HepG2 (cell line): ENCODE data around the gene RBM47. TPM values are rescaled to one million over a fixed set of nuclear protein-coding genes. Genes with fewer than 3 reads are reported as not detected.

Experiments used
- CAMTA2 ChIP-seq: sonication (generic); formaldehyde crosslinking; IDR thresholded peaks from 2 replicates; pipeline ENCODE4 v1.4.0; 2020; ENCODE audit warnings: mild to moderate bottlenecking, missing genetic modification reagents, borderline replicate concordance
- CBX2 ChIP-seq, 2 experiments: fragments of 200-600 bp in 1 of 2; sonication (generic); formaldehyde crosslinking in 1 of 2; IDR thresholded peaks; 2 replicates each; pipeline versions ENCODE4 v1.7.0 to v1.8.1; 2018 to 2022; ENCODE audit warnings: low read depth in 2 of 2, low read length in 1 of 2, mild to moderate bottlenecking in 1 of 2, missing genetic modification reagents in 1 of 2
- IRX3 ChIP-seq: sonication (generic); formaldehyde crosslinking; IDR thresholded peaks from 2 replicates; pipeline ENCODE4 v1.8.1; 2023; ENCODE audit warnings: mild to moderate bottlenecking, low read depth, missing genetic modification reagents, borderline replicate concordance
- KDM1A ChIP-seq: IDR thresholded peaks from 2 replicates; pipeline ENCODE4 v1.6.1; 2016; ENCODE audit warnings: missing compliant biosample characterization
- NFE2 ChIP-seq: sonication (generic); formaldehyde crosslinking; IDR thresholded peaks from 2 replicates; pipeline ENCODE4 v1.4.0; 2020; ENCODE audit warnings: missing genetic modification reagents
- PHF21A ChIP-seq: sonication (generic); formaldehyde crosslinking; IDR thresholded peaks from 2 replicates; pipeline ENCODE4 v1.5.0; 2020; ENCODE audit warnings: mild to moderate bottlenecking, missing genetic modification reagents
- RXRB ChIP-seq: IDR thresholded peaks from 2 replicates; pipeline ENCODE4 v1.6.1; 2016; ENCODE audit warnings: borderline replicate concordance, missing genetic modification reagents, missing compliant biosample characterization
- SP4 ChIP-seq: sonication (generic); formaldehyde crosslinking; IDR thresholded peaks from 2 replicates; pipeline ENCODE4 v1.8.1; 2023; ENCODE audit warnings: mild to moderate bottlenecking, missing genetic modification reagents
- TARDBP ChIP-seq: sonication (generic); formaldehyde crosslinking; IDR thresholded peaks from 2 replicates; pipeline ENCODE4 v1.8.0; 2022; ENCODE audit warnings: mild to moderate bottlenecking, missing genetic modification reagents
- ZKSCAN8 ChIP-seq: IDR thresholded peaks from 2 replicates; pipeline ENCODE4 v1.6.1; 2016; ENCODE audit warnings: borderline replicate concordance, missing genetic modification reagents, missing compliant biosample characterization
- ZNF549 ChIP-seq: sonication (generic); formaldehyde crosslinking; IDR thresholded peaks from 2 replicates; pipeline ENCODE4 v1.5.0; 2020; ENCODE audit warnings: missing genetic modification reagents
- ZNF619 ChIP-seq: sonication (generic); formaldehyde crosslinking; IDR thresholded peaks from 2 replicates; pipeline ENCODE4 v1.4.0; 2020; ENCODE audit warnings: mild to moderate bottlenecking, missing genetic modification reagents
- ZNF713 ChIP-seq: sonication (generic); formaldehyde crosslinking; IDR thresholded peaks from 2 replicates; pipeline ENCODE4 v1.4.0; 2020; ENCODE audit warnings: mild to moderate bottlenecking, missing genetic modification reagents
- ZNF761 ChIP-seq: sonication (generic); formaldehyde crosslinking; conservative IDR thresholded peaks from 2 replicates; pipeline ENCODE4 v1.4.0; 2020; ENCODE audit warnings: mild to moderate bottlenecking, missing genetic modification reagents
- ZUFSP ChIP-seq: sonication (generic); formaldehyde crosslinking; IDR thresholded peaks from 2 replicates; pipeline ENCODE4 v1.9.0; 2021; ENCODE audit warnings: missing genetic modification reagents, mild to moderate bottlenecking, borderline replicate concordance
- polyA plus RNA-seq, 8 experiments: library from polyadenylated mRNA; depleted of rRNA in 3 of 8; stranded (reverse) in 7 of 8; unstranded in 1 of 8; fragments of >200 nt; fragmentation: Illumina TruSeq in 4 of 8; extraction: Trizol in 4 of 8; gene quantifications; 2 replicates each; pipeline versions ENCODE4 v1.2.1 to v1.2.3, GENCODE V29; 2011 to 2016; ENCODE audit warnings: low read depth in 4 of 8, missing spikeins in 1 of 8, mixed read lengths in 1 of 8; ENCODE audit not compliant: insufficient read depth in 1 of 8
- total RNA-seq, 5 experiments: library from RNA; depleted of rRNA; stranded (reverse); fragments of >200 nt; fragmentation: Illumina TruSeq; extraction: Trizol; gene quantifications; 2 replicates each; pipeline ENCODE4 v1.2.3, GENCODE V29; 2016; ENCODE audit warnings: low read depth in 1 of 5
- TF ChIP-seq, protein P1 (sequence below): sonication (generic); formaldehyde crosslinking; IDR thresholded peaks from 2 replicates; pipeline ENCODE4 v1.5.0; 2020; ENCODE audit warnings: mild to moderate bottlenecking, missing genetic modification reagents
- TF ChIP-seq, protein P2 (sequence below): IDR thresholded peaks from 2 replicates; pipeline ENCODE4 v1.6.1; 2016; ENCODE audit warnings: low read depth, control low read depth

Gene RBM47
- total and polyA plus RNA-seq, 2 of the 13 experiments (the other 11 are each of a cell fraction or from before 2014, with no cell fraction given), result 1.2 to 2.5 TPM

DNA sequence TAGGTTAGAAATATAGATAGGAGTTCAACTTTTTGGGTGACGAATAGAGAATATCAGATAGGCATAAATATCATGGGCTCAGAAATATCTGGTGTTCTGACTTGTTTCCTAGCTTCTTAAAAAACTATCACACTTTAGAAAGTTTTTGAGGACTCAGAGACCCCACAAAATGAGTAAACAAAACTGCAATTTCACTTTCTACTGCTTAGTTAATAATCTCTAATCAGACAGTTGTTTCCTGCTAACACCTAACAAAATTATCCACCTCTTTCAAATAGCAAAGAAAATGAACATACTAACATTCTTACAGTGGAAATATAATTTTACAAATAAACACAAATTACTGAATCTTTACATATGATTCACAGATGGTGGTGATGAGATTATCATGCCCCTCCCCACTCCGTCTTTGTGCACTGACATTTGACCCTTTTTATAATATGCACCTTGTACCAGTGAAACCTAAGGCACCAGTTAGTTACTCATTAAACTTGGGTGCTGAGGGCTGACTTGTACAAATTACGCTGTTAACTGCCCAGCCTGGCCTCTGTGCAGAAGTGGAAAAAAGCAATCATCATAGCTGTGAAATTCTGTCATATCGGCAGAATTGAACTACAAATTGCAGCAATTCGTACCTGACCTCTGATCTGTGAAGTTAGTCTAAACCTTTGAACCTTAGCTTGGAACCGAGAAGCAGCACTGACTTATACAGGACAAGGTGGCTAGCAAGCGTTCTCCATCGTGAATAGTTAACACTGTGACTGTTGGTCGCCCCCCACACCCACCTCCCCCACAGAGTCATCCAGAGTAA is 155.9 kb downstream of the RBM47 start (continued):
- TF ChIP-seq ZNF619 (no peak), CAMTA2 (CRISPR knock-in tag) (no peak), SP4 (CRISPR knock-in tag) (no peak), PHF21A (CRISPR knock-in tag) (peak; percentile 81; the same call in 1 of the 2 replicates), ZKSCAN8 (CRISPR knock-in tag) (peak; percentile 55; the same call in 1 of the 2 replicates), ZNF761 (no peak), KDM1A (CRISPR knock-in tag) (no peak), ZUFSP (no peak), TARDBP (peak; percentile 90), NFE2 (CRISPR knock-in tag) (no peak), IRX3 (CRISPR knock-in tag) (no peak), CBX2 (IDR thresholded peaks at IDR 0.05; ENCODE audit: low read depth, low read length) (no peak), CBX2 (CRISPR knock-in tag; IDR thresholded peaks at IDR 0.05; ENCODE audit: low read depth) (no peak), ZNF713 (no peak), RXRB (CRISPR knock-in tag) (peak; percentile 70), ZNF549 (CRISPR knock-in tag) (no peak)
- TF ChIP-seq, protein P1, sequence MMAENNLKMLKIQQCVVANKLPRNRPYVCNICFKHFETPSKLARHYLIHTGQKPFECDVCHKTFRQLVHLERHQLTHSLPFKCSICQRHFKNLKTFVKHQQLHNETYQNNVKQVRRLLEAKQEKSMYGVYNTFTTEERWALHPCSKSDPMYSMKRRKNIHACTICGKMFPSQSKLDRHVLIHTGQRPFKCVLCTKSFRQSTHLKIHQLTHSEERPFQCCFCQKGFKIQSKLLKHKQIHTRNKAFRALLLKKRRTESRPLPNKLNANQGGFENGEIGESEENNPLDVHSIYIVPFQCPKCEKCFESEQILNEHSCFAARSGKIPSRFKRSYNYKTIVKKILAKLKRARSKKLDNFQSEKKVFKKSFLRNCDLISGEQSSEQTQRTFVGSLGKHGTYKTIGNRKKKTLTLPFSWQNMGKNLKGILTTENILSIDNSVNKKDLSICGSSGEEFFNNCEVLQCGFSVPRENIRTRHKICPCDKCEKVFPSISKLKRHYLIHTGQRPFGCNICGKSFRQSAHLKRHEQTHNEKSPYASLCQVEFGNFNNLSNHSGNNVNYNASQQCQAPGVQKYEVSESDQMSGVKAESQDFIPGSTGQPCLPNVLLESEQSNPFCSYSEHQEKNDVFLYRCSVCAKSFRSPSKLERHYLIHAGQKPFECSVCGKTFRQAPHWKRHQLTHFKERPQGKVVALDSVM (CRISPR knock-in tag), result no peak
- TF ChIP-seq, protein P2, sequence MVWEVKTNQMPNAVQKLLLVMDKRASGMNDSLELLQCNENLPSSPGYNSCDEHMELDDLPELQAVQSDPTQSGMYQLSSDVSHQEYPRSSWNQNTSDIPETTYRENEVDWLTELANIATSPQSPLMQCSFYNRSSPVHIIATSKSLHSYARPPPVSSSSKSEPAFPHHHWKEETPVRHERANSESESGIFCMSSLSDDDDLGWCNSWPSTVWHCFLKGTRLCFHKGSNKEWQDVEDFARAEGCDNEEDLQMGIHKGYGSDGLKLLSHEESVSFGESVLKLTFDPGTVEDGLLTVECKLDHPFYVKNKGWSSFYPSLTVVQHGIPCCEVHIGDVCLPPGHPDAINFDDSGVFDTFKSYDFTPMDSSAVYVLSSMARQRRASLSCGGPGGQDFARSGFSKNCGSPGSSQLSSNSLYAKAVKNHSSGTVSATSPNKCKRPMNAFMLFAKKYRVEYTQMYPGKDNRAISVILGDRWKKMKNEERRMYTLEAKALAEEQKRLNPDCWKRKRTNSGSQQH (CRISPR knock-in tag), result no peak
